Stimulated activated CD8-positive, alpha-beta memory T cell treated with anti-CD3 and anti-CD28 coated beads, Interleukin-15, amount 100 ng/mL, for 4 hours (primary cell): ENCODE results near the gene EFHC1.

Source experiments
- DNase-seq, 2 donors: peaks; one replicate each; pipeline ENCODE4 v3.0.0-alpha.2; 2020; ENCODE audit warnings: low read depth in 2 of 2

EFHC1 gene

GRCh38 chr6:52538252-52538900 is 118.2 kb downstream of the EFHC1 start:
- DNase-seq: no peak

- no peak for DNase-seq
Observed at GRCh38 chr6:52538901-52539354, 118.8 kb downstream of the EFHC1 start.

GRCh38 chr6:52539607-52540006 is 119.5 kb downstream of the EFHC1 start:
- DNase-seq: no peak

- DNase-seq: no peak
Observed at GRCh38 chr6:52540286-52540902, 120.3 kb downstream of the EFHC1 start.

GRCh38 chr6:52541135-52541534 is 121.0 kb downstream of the EFHC1 start:
- DNase-seq: no peak

GRCh38 chr6:52543262-52543661 is 123.1 kb downstream of the EFHC1 start:
- DNase-seq: no peak

- DNase-seq: no peak
Observed at GRCh38 chr6:52543729-52544601, 123.8 kb downstream of the EFHC1 start.

GRCh38 chr6:52544602-52545405 is 124.7 kb downstream of the EFHC1 start:
- no peak for DNase-seq

GRCh38 chr6:52545406-52546119 is 125.4 kb downstream of the EFHC1 start:
- DNase-seq: no peak

GRCh38 chr6:52546192-52546591 is 126.0 kb downstream of the EFHC1 start:
- no peak for DNase-seq

- no peak for DNase-seq
Observed at GRCh38 chr6:52546678-52547077, 126.5 kb downstream of the EFHC1 start.

GRCh38 chr6:52547647-52548352 is 127.7 kb downstream of the EFHC1 start:
- DNase-seq: no peak

- no peak for DNase-seq
Observed at GRCh38 chr6:52548353-52548713, 128.2 kb downstream of the EFHC1 start.

- no peak for DNase-seq
Observed at GRCh38 chr6:52548999-52549398, 128.9 kb downstream of the EFHC1 start.

GRCh38 chr6:52549428-52549827 is 129.3 kb downstream of the EFHC1 start:
- no peak for DNase-seq

GRCh38 chr6:52550014-52550575 is 130.0 kb downstream of the EFHC1 start:
- DNase-seq: no peak

GRCh38 chr6:52550870-52551269 is 130.7 kb downstream of the EFHC1 start:
- DNase-seq: no peak

GRCh38 chr6:52551483-52552277 is 131.5 kb downstream of the EFHC1 start:
- no peak for DNase-seq

- DNase-seq: no peak
Observed at GRCh38 chr6:52552278-52552643, 132.1 kb downstream of the EFHC1 start.

GRCh38 chr6:52553158-52553557 is 133.0 kb downstream of the EFHC1 start:
- DNase-seq: no peak
